GM19397 (cell line): ENCODE results near the gene MAEA.
"Not testable (repeated sequence)": the region's sequence is repeated elsewhere in the genome, so short reads cannot be mapped to it uniquely, and the experiment has no call there.

ENCODE experiments used
- ATAC-seq: cut with Tn5 transposase; IDR thresholded peaks from one replicate; pipeline ENCODE4 v1.9.1; 2021; ENCODE audit warnings: mild to moderate bottlenecking, moderate library complexity; ENCODE audit not compliant: unreplicated experiment

The MAEA gene

DNA sequence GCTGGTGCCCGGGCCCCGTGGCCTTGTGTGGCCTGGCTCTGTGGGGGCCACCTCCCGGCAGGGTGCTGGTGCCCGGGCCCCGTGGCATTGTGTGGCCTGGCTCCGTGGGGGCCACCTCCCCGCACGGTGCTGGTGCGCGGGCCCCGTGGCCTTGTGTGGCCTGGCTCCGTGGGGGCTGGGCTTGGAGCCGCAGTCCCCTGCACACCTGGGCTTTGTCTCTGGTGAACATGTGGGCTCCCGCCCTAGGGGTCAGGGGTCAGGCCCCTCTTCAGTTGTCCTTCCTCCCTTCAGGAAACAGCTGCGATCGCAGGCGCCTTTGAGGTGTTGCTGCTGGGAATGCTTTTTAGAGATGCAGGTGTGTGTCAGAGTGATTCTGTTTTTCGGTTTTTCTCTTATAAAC lies 74.5 kb downstream of the MAEA start:
- no peak for ATAC-seq

DNA sequence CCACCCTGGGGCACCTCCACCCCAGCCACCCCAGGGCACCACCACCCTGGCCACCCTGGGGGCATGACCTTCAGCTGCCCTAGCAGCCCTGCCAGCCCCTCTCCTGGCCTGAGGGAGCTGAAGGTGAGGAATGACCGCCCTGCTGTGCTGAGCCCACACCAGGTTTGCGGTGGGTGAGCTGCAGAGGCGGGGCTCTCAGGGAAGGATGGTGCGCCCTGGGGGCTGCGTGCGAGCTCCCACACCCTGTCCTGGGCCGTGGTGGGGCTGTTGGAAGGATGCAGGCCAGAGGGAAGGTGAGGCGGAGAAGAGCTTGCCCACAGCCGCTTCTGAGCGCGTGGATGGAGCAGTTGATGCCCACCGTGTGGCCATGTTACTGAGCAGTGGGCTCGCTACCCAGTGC lies 75.1 kb downstream of the MAEA start:
- no peak for ATAC-seq

DNA sequence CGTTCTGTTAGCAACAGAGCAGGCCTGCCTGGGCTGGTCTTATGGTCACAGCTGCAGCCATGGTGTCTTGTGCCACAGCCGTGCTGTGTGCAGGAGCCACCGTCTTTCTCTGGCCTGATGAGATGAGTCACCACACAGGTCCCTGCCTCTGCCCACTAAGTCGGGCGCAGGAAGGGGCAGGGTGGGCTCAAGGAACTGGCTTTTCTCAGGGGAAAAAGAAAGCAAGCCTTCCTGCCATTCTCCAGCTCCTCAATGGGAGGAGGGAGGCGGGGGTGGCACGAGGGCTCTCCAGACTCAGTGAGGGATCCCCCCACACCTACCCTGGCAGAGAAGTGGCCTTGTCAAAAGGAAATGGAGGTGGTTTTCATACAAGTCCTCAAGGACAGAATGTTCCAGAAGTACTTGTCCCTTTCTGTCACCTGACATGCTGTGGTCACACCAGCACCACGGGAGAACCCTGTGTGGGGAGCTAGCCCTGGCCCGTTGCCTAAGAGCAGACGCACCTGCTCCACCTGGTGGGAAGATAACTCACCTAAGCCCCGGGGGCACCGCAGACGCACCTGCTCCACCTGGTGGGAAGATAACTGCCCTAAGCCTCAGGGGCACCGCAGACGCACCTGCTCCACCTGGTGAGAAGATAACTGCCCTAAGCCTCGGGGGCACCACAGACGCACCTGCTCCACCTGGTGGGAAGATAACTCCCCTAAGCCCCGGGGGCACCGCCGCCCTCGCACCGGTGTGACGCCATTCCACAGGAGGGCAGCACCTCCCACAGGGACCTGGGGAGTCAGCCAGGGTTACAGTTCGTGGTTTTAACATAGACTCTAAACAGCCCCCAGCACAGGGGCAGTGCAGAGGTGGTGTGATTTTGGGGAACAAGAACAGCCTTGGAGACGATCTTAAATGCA lies 75.8 kb downstream of the MAEA start:
- ATAC-seq, result no peak

DNA sequence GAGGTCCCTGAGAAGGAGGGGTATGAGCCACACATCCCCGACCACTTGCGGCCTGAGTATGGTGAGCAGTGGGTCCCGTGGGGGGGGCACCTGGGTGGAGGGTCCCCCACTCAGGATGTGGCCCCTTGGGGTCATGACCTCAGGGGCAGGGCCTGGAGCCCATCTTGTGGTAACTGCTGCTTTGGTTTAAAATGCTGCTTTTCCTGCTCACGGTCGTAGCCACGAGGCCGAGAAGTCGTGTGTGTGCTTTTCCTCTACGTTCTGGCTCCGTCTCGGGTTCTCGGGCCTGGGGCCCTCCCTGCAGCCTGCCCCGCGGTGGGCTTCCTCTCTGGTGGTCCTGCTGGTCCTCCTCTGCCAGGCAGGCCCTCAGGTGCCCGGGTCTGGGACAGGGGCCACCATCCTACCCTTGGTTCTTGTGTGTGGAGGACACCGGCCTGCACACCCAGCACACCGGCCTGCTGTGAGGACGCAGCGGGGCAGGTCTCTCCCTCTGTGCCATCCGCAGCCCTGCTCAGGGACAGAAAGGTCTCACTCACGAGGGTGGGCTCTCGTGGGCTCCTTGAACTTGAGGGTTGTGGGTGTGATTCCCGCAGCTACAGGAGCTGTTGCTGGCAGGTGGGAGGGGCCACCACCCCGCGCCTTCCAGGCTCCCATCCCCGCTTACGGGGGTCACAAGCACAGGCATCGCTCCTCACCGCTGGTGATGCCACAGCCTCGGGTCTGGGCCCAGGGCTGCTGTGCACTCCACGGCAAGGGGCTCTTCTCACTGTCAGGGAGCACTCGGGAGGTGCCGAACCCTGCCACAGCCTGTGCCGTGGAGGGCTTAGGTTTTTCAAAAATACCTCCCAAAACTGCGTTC lies 76.9 kb downstream of the MAEA start:
- no peak for ATAC-seq

DNA sequence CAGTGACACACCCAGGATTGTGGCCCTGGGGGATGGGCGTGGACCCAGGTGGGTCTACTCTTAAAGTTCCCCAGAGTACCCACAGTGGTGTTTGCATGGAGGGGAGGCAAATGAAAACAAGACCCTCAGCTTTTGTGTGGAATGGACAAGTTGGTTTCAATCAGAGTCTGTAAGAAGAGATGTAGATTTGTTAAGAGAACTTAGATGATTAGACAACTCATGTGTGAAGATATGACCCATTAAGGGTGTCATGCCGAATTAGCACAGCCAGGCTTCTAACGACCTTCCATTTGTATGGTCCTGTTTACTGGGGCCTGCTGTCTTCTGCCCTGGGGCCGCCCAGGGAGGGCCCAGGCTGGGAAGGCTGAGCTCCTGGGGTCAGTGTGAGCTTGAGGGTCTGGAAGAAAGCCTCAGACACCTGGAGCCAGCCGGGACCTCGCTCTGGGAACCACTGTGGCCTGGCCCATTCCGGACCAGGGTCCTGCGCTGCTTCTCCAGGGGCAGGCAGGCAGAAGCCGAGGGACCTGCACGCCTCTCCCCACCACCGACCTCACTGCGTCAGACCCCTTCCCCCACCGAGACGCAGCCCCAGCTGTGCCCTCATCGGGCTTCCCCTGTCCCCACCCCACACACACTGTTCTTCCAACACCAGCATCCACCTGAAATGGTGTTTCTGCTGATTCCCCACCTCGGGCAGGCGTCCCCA lies 77.7 kb downstream of the MAEA start:
- ATAC-seq, result no peak

DNA sequence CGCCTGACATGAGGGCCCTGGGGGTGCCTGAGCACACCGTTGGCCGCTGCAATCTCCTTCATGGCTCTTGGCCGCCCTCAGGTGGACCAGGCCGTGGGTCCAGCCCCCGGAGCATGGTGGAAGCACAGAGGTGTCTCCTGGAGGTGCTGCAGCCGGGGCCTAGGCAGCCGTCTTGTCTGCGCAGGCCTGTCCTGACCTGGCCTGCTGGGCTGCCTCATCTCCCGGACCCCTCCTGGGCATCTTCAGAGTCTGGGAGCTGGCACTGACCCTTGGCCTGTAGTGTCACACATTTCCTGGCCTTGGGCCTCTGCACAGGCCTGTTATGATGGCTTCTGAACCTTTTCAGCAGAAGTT lies 78.2 kb downstream of the MAEA start:
- no peak for ATAC-seq

DNA sequence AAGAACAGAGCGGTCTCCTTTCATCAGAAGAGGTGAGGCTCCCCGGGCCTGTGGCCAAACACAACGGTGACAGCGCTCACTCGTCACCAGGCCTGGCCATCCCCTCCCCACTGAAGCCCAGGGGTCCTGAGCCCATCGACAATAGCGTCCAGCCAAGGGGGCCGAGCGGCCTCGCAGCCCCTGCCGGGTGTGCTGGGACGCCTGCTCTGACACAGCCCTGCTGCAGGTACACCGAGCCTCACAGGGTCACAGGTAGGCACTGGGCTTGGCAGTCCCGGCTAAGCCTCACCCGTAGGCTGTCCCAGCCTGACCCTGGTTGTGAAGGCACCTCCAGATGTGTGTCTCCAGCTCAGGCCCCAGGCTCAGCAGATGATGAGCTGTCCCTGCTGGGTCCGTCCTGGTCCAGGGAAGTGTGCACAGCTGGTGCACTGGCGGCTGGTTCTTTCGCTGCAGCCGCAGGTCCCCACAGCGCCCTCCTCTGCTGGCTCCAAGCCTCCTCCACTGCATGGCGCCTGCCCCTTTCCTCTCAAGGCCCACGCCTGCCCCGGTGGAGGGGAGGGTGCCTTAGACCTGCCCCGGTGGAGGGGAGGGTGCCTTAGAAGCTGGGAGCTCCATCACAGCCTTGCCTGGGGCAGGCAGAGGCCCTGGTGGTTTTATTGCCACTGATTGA lies 78.9 kb downstream of the MAEA start:
- no peak for ATAC-seq

DNA sequence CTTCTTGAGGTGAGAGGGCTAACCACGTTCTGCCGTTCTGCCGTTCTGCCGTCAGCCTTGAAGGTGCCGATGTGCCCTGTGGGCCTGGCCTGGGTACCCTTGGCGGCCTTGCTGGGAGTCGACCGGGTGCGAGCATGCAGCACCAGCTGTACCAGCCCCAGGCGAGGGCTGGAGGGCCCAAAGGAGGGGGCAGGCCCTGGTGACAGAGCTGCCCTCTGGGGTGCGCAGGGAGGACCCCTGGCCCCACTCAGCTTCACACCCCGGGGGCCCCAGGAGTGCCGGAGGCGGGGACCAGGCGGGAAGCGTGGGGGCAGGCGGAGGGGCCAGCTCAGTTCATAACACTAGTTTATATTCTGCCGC lies 79.4 kb downstream of the MAEA start:
- ATAC-seq, result no peak

DNA sequence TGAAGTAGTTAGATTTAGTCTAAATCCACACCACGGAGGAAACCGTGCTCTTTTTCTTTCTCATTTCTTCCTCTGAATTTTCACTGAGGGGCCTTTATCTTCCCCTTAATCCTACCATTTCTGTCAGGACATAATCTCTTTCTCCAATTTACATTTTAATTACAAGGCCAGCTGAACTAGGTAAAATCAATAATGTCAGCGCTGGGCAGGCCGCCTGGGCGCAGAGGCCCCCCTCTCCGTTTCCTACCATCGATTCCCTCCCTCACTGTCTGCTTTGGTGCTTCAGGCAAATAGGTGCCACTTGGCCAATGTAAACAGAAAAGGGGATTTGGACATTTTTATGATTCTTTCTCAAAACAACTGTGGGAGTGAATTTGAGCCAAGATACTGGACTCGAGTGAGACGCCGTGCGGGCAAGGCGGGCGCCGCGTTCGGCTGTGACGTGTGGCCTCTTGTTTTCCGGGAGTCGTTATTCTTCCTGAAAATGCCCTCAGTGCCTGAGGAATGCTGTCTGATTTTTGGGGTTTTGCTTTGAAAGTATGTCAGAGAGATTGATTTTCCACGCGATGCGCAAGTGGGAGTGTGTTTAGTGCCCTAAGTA lies 79.9 kb downstream of the MAEA start:
- ATAC-seq, result no peak

DNA sequence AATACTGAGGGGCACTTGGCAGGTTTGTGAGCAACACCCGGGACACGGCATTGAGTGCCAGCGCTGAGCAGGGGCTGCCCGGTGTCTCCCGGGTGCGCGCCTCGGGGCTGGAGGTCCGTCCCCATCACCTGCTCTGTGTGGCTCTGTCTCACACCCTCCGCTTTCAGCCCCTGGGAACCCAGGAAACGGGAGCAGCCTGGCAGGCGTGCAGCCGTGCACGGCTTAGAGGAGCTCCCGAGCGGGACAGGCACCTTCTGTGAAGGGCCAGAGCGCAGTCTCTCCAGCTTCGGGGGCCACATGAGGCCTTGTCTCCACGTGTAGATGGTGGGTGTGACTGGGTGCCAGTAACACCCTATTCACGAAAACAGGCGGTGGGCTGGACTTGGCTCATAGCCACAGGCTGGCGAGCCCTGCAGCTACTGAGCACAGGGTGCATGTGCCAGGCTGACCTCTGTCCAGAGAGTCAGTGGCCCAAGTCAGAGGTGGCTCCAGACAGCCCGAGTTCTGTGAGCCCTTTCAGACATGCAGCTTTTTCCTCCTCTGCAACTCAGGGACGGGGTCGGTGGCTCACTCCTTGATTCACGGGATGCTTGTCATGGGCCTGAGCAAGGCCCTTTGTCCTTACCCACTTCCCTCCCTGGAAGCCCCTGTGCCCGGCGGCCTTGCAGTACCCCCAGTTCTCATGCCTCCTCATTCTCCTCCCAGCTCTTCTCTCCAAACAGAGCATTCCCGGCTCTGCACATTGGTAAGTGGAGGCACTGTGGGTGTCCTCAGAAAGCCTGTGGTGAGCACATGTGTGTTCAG lies 80.8 kb downstream of the MAEA start:
- ATAC-seq, result no peak

DNA sequence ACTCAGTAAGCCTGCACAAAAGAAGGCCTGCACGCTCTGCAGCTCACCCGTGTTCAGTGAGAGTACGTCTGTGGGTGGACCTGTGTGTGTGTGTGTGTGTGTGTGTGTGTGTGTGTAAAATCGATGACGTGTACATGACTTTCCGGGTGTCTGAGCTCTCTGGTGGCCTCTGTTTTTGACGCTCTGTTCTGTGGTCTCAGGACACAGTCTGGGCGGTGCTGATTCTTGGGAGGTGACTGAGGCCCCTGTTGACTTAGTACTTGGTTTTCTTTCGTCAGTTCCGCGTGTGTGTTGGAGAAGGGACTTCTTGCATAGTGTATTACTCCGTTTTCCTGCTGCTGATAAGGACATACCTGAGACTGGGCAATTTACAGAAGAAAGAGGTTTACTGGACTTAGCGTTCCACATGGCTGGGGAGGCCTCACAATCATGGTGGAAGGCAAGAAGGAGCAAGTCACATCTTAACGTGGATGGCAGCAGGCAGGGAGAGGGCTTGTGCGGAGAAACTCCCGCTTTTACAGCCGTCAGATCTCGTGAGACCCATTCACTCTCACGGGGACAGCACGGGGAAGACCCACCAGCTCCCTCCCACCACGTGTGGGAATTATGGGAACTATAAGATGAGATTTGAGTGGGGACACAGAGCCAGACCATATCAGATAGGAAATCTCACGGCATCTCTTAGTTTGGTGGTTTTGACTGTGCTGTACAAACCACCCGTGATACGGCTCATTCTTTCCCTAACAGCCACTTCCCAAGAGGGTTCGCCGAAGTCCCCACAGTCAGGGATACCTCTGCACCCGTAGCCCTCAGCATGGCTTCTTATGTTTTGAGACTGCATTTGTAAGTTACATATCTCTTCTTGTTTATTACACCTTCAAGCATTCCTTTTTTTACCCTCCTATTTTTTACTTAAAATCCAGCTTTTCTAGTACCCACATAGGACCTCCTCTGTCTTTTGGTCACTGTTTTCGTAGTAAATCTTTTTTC lies 81.8 kb downstream of the MAEA start:
- ATAC-seq, result no peak

DNA sequence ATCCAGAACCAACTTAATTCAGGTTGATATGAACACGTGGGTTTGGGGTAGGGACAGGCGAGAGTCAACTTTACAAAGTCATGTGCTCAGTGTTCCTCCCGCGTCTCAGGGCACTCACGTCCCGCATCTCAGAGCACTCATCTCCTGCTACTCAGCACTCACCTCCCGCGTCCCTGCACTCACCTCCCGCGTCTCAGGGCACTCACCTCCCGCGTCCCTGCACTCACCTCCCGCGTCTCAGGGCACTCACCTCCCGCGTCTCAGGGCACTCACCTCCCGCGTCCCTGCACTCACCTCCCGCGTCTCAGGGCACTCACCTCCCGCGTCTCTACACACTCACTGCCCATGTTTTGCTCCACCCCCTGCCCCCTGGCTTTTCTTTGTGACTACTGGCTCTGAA lies 82.9 kb downstream of the MAEA start:
- not testable (repeated sequence) for ATAC-seq

DNA sequence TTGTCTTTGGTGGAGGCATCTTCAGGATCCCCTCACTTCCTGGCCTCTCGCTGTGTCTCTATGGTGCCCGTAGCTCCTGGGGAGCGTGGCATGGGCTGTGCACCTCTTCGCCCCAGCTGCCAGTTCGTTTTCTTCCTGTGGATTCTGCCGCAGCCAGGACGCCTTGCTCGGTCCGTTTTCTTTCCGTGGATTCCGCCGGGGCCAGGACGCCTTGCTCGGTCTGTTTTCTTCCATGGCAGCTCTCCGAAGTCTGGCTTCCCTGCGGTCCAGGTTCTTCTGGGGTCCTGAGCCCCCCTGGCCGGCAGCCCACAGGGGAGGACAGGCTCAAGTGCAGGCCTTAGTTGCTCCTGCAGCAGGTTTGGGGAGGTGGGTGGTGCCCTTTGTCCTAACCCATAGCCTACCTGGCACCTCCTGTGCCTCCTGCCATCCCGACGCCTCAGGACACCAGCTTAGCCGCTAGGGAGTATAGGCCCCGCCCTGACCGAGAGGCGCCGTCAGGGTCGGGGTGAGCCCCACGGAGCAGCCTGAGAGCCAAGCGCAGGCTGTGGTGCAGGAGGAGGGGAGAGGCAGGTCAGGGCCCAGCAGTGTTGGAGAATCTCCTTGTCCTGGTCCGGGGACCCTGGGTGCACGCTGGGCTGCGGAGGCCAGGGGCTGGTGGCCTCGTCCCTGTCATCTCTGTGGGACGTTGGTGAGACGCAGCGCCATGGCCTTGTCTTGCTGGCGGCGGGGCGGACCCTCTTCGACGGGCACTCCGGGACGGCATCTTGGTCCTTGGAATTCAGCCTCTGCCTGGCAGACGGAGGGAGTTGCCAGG lies 84.4 kb downstream of the MAEA start:
- no peak for ATAC-seq

DNA sequence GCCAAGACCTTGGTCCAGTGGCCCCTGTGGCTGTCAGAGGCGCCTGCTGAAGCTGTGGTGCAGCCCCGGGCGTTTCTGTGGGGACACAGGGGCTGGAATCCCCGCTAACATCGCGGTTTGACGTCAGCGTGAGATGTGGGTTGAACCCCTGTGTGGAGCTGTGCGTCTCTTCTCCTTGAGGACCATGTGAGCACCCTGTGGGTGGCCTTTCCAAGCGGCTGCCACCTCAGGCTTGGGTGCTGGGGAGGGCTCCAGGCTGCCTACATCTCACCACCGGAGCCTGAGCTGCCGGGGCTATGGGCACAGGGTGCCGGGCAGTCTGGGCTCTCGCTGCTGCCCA lies 85.0 kb downstream of the MAEA start:
- ATAC-seq, result no peak

DNA sequence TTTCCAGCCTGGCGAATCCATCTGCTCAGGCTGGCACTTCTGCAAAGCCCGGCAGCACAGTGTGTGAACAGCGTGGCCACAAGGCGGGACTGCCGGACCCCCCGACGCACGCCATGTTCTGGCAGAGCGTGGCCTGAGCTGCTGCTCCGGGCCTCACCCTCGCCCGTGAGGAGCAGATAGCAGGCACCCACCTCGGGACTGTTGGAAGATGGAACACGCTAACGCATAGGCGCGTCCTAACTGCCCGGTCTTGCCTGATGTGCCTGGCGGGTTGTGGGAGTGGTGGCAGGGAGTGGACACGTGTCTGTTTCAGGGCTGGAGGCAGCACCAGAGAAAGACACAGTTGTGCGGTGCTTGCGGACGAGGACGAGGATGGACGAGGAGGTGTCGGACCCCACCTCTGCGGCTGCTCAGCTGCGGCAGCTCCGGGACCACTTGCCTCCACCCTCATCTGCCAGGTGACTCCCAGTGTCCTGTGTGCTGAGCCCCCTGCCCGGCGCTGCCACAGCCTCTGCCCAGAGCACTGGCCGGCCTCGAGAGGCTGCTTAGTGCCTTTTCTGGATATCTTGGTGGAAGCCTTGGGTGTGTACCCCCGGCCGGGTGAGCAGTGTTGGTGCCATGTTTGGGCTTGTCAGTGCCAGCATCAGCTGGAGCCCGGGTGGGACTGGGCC lies 85.5 kb downstream of the MAEA start:
- no peak for ATAC-seq

DNA sequence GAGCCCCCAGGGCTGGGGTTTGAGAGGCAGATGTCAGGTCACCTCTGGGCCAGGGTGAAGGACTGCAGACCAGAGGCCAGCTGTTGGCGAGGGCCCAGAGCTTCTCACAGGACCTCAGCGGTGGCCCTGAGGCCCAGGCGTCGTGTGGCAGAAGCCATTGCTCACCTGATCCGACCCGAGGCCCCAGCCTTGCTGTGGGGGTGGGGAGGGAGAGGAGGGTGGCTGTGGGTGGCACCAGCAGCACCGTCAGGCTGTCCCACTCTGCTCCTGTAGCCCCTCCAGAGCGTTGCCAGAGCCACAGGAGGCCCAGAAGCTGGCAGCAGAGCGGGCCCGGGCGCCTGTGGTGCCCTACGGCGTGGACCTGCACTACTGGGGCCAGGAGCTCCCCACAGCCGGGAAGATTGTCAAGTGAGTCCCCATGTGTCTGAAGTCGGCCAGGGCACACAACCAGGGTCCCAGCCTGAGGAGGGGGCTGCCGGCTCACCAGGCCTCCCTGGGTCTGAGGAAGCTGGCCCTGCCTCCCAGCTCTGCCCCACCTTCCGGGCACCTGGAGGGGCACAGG lies 86.2 kb downstream of the MAEA start:
- no peak for ATAC-seq

DNA sequence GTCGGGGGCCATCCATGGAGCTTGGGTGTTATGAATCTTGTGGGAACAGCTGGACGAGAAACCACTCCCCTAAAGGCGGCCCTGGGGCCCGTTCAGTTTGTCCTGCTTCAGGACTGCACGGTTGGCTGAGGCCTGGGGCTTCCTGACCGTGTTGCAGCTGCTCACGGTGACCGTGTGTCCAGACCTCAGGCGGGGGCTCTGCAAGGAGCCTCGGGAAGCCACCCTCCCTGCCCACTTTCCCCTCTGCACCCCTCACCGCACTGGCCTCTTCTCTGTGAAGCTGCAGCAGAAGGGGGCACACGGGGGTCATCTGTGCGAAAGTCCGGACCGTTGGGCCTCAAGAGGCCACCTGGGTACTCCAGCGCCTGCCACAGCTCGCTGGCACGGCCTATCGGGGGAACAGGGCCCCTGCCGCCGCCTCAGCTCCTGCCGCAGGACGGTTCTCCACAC lies 86.7 kb downstream of the MAEA start:
- ATAC-seq, result no peak
